SJSA1 (cell line): ENCODE results near the gene CPHXL2. TPM values are rescaled to one million over a fixed set of nuclear protein-coding genes. Genes with fewer than 3 reads are reported as not detected.

ENCODE experiments used
- total RNA-seq: library from RNA; depleted of rRNA; stranded (reverse); fragments of >200 nt; shearing (Covaris generic); gene quantifications from 2 replicates; pipeline ENCODE4 v1.2.3, GENCODE V29; 2014; rRNA removed

CPHXL2 gene
- total RNA-seq, 1 experiment from 2014 or later: not detected

Other genes with a start within 250 kb of the CPHXL2 start
- gene CFDP1, start 243.5 kb downstream of the CPHXL2 start, total RNA-seq: 90.3 and 114 TPM in 2 replicates
- 17.7 and 23.7 TPM in 2 replicates for gene TMEM170A, start 212.3 kb downstream of the CPHXL2 start, total RNA-seq
- gene CHST6, start 181.6 kb downstream of the CPHXL2 start, total RNA-seq: not detected in 2 replicates
- 0.08 TPM in 1 of 2 replicates, not detected in the other for gene CHST5, start 140.9 kb downstream of the CPHXL2 start, total RNA-seq
- gene TMEM231, start 120.8 kb downstream of the CPHXL2 start, total RNA-seq: 1.9 and 7.0 TPM in 2 replicates
- gene GABARAPL2, start 110.6 kb downstream of the CPHXL2 start, total RNA-seq: 52.7 and 69.3 TPM in 2 replicates
- gene ADAT1, start 53.7 kb downstream of the CPHXL2 start, total RNA-seq: 49.2 and 62.0 TPM in 2 replicates
- 156 and 232 TPM in 2 replicates for gene KARS1, start 29.3 kb downstream of the CPHXL2 start, total RNA-seq
- gene TERF2IP, start 29.2 kb downstream of the CPHXL2 start, total RNA-seq: 75.5 and 83.2 TPM in 2 replicates
- not detected in 2 replicates for gene DUXB, start 24.5 kb upstream of the CPHXL2 start, total RNA-seq
- gene CPHXL, start 49.5 kb upstream of the CPHXL2 start, total RNA-seq: not detected in 2 replicates